Right lobe of liver (tissue), 4 donors: ENCODE measurements around the gene ADAM30.

Experiments
- CTCF ChIP-seq, 4 donors: fragments of 200-600 bp in 3 of 4; fragments of 450-650 bp in 1 of 4; IDR thresholded peaks; one replicate each; pipeline versions ENCODE4 v1.5.1 to v1.8.0; 2016 to 2022; ENCODE audit warnings: antibody characterized with exemption in 4 of 4, mild to moderate bottlenecking in 2 of 4
- POLR2A ChIP-seq: fragments of 450-650 bp; IDR thresholded peaks from one replicate; pipeline ENCODE4 v1.6.1; 2017; ENCODE audit warnings: antibody characterized with exemption, mild to moderate bottlenecking
- donor health status: DM: no; HTN: no; CAD: no.
- donor health status: DM: no; HTN: no; CAD: no.
- donor health status: DM: no; HTN: yes; CAD: no.

- TF ChIP-seq CTCF (IDR thresholded peaks at IDR 0.05) = no peak
- no peak for TF ChIP-seq POLR2A
Observed at GRCh38 chr1:119919241-119919640, 22.9 kb upstream of the ADAM30 start.
